GM19238 (cell line): Measurements from ENCODE around the gene CPSF3.
"Not testable (repeated sequence)": the region's sequence is repeated elsewhere in the genome, so short reads cannot be mapped to it uniquely, and the experiment has no call there.

Source experiments
- DNase-seq: peaks from one replicate; pipeline ENCODE4 v3.0.0; 2011; ENCODE audit warnings: low spot score; ENCODE audit not compliant: insufficient read length

Gene CPSF3

DNA sequence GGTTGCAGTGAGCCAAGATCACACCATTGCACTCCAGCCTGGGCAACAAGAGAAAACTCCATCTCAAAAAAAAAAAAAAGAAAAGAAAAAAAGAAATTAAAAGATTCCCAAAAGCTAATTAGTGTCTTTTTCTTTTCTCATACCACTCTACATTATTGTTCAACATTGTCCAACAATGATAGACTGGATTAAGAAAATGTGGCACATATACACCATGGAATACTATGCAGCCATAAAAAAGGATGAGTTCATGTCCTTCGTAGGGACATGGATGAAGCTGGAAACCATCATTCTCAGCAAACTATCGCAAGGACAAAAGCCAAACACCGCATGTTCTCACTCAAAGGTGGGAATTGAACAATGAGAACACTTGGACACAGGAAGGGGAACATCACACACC lies 90.5 kb downstream of the CPSF3 start:
- not testable (repeated sequence) for DNase-seq

DNA sequence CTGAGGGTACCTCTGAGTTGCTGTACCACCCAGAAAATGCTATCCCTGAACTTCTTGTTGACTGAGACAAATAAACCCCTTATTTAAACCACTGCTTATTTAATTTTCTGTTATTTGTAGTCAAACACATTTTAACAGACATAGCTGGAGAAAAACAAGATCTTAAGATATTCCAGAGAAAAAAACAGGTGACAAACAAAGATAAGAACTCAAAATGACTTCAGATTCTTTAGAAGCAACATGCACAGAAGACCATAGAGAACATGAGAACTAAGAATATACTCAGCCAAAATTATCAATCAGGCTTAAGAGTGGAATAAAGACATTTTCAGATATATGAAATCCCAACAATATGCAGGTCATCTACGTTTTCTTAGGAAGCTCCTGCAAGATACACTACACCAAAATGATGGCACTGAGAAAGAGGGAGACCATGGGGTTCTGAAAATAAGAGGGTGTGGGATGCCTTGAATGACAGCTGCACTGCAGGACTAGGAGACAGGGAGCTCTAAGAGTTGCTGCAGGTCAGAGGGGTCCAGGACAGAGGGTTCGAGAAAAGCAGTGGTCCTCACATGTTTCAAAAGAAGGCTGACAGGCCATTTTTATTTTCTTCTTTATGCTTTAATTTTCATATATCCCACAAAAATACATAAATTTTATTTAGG lies 93.8 kb downstream of the CPSF3 start:
- DNase-seq = no peak

DNA sequence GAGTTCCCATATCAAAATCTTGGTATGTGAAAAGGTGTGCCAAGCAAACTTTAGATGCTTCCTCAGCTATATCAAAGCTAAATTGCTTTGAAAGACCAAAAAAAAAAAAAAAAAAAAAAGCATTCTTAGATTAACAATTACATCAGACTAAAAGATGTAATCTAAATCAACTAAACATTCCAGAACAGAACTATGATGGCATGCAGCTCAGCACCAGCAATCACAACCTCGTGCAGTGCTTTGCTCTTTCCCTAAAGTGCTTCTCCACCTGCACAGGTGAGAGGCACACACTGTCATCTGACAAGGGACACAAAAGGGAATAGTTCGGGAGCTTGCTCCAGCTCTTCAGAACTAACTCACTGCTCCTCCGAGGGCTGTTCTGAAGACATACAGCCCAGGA lies 94.7 kb downstream of the CPSF3 start:
- DNase-seq = no peak

DNA sequence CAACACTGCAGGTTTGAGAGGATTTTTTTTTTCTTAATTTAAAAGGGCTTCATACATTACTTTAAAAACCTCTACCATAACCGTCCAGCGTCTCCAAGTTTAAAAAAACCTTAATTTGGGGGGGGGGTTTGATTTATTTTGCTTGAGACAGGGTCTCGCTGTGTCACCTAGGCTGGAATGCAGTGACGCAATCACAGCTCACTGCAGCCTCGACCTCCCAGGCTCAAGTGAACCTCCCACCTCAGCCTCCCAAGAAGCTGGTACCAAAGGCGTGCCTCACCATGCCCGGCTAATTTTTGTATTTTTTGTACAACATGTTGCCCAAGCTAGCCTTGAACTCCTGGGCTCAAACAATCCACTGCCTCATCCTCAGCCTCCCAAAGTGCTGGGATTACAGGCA lies 95.3 kb downstream of the CPSF3 start:
- DNase-seq = no peak

DNA sequence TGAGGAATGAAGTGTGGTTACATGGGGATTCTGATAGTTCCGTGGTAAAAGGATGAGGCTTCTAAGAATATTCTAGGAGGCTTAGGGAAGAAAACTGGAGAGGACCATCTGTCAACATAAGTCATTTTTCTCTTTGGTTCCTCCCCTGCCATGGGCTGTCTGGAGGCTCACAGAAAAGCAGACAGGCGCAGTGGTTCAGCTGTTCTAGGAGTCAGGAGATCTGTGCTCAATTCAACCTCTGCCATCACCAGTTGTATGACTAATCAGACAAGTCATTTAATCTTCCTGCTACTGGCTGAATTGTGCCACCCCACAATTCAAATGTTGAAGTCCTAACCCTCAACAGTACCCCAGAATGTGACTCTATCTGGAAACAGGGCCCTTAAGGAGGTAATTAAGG lies 95.8 kb downstream of the CPSF3 start:
- DNase-seq = no peak
